MCF 10A (cell line): ENCODE data around the gene TEAD1. TPM values are rescaled to one million over a fixed set of nuclear protein-coding genes. Genes with fewer than 3 reads are reported as not detected.

Experiments used
- BruUV-seq: library from RNA; stranded (reverse); fragments of 400-500 nt; replicated peaks from 2 replicates; lab custom pipeline; 2021; lab: Mats Ljungman, UMichigan
- CTCF ChIA-PET: fragments of 300-600 bp; sonication (Branson Sonifier 250); formaldehyde crosslinking; extraction: SDS; loops from one replicate; lab custom pipeline; 2021; ENCODE audit warnings: antibody characterized with exemption, inconsistent platforms; lab: Yijun Ruan, JAX
- POLR2A ChIA-PET: fragments of 300-600, 350-650 bp; sonication (Branson Sonifier 250); formaldehyde crosslinking; extraction: SDS; loops from one replicate; lab custom pipeline; 2020; ENCODE audit warnings: antibody characterized with exemption, inconsistent platforms; lab: Yijun Ruan, JAX
- DNase-seq: peaks from one replicate; pipeline ENCODE4 v3.0.0-alpha.2; 2018; ENCODE audit not compliant: unreplicated experiment
- H3K27ac Mint-ChIP-seq: one replicate; pipeline ENCODE4 v1.8.0; 2022; ENCODE audit warnings: mild to moderate bottlenecking, low read depth, mixed read lengths; ENCODE audit not compliant: unreplicated experiment
- H3K27me3 Mint-ChIP-seq: one replicate; pipeline ENCODE4 v1.8.0; 2022; ENCODE audit warnings: mixed read lengths; ENCODE audit not compliant: insufficient read depth, unreplicated experiment
- H3K36me3 Mint-ChIP-seq: one replicate; pipeline ENCODE4 v1.8.0; 2022; ENCODE audit warnings: mild to moderate bottlenecking, moderate library complexity, mixed read lengths; ENCODE audit not compliant: insufficient read depth, unreplicated experiment
- H3K4me1 Mint-ChIP-seq: one replicate; pipeline ENCODE4 v1.8.0; 2022; ENCODE audit warnings: mixed read lengths; ENCODE audit not compliant: insufficient read depth, unreplicated experiment
- H3K4me3 Mint-ChIP-seq: one replicate; pipeline ENCODE4 v1.8.0; 2022; ENCODE audit warnings: mild to moderate bottlenecking, moderate library complexity, mixed read lengths; ENCODE audit not compliant: unreplicated experiment
- H3K9me3 Mint-ChIP-seq: one replicate; pipeline ENCODE4 v1.8.0; 2022; ENCODE audit warnings: mixed read lengths; ENCODE audit not compliant: unreplicated experiment
- intact Hi-C: fragments of 100-400 bp; cut with micrococcal nuclease; formaldehyde crosslinking; loops from 2 replicates; pipeline ENCODE4 v1.14.1; 2022
- total RNA-seq: library from RNA; stranded (reverse); gene quantifications from 2 replicates; pipeline ENCODE4 v1.2.3, GENCODE V29; 2022
- TF ChIP-seq, protein P1 (sequence below): fragments of 200-600 bp; IDR thresholded peaks from one replicate; pipeline ENCODE4 v1.8.0; 2022; ENCODE audit warnings: antibody characterized with exemption, mild to moderate bottlenecking; ENCODE audit not compliant: unreplicated experiment

TEAD1 gene
- total RNA-seq, 1 experiment from 2014 or later, result 123 TPM

DNA sequence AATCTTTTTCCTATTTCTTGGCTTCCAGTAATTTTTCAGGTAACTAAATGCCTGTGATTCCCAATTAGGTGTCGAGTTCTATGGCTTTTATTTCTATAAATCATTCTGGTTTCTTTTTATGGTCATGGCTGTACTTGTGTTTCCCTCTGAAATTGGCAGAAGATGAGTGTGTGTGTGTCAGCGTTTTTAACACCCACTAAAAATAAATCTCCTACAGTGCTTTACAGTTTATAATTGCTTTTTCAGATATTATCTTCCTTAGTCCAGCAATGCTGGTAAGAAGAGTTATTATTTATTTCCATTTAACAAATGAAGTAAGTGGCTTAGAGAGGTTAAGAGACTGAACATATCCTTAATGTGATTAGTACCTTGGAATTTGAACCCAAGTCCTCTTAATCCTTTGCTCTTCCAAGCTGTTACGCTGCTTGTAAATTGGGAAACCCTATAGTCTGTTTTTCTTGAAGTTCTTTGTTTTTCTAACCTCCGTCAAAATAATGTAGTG, 125.2 kb downstream of the TEAD1 start:
- Mint-ChIP-seq H3K36me3 (peaks cover 2% of the 10 kb centered on the region), H3K27me3 (no peaks in the 10 kb centered on the region), H3K4me3 (no peak overlapping the region), H3K27ac (peak overlapping the region; percentile 37), H3K9me3 (no peaks in the 10 kb centered on the region), H3K4me1 (peaks cover 61% of the 10 kb centered on the region)
- BruUV-seq, result no TSS peak
- TF ChIP-seq, protein P1, sequence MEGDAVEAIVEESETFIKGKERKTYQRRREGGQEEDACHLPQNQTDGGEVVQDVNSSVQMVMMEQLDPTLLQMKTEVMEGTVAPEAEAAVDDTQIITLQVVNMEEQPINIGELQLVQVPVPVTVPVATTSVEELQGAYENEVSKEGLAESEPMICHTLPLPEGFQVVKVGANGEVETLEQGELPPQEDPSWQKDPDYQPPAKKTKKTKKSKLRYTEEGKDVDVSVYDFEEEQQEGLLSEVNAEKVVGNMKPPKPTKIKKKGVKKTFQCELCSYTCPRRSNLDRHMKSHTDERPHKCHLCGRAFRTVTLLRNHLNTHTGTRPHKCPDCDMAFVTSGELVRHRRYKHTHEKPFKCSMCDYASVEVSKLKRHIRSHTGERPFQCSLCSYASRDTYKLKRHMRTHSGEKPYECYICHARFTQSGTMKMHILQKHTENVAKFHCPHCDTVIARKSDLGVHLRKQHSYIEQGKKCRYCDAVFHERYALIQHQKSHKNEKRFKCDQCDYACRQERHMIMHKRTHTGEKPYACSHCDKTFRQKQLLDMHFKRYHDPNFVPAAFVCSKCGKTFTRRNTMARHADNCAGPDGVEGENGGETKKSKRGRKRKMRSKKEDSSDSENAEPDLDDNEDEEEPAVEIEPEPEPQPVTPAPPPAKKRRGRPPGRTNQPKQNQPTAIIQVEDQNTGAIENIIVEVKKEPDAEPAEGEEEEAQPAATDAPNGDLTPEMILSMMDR, result no peak
- intact Hi-C loops, result no loop called here
- CTCF ChIA-PET, result no interaction called here
- no peak for DNase-seq
- POLR2A ChIA-PET, result interaction anchor here (0.7 to 7.9 kb wide), 15 partner anchors 10 to 423 kb away, joined by 3 to 93 read pairs (median 7); partner anchors contain the start of gene TEAD1

DNA sequence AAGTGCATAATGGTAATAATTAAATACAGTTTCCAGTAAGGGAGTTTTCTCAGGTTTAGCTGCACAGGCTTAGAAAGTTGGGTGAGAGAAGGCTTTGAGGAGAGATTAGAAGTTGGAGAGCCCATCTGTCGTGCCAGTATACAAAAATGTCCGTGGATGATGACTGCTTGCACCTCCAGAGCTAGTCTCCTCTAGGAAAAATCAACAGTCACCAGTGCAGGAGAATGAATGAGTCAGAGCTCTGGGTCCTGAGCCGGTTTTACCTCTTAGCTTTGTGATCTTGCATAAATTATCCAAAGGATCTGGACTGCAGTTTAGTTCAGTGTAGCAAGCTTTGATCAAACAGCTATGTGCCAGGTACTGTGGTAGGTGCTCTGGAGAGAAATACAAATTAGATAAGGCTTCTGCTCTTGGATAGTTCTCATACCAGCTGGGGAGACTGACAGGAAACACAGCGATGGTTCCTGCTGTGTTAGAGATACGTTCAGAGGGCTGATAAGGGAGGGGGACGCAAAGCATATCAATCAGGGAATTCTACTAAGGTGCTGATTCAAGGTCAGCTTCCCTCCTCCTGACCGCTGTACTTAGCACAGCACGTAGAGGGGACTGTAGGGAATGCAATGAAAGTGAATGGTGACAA, 125.9 kb downstream of the TEAD1 start:
- no peaks in the 10 kb centered on the region for H3K9me3 Mint-ChIP-seq
- POLR2A ChIA-PET, result interaction anchor here (0.5 to 7.9 kb wide), 30 partner anchors 8 to 1900 kb away, joined by 3 to 93 read pairs (median 4); partner anchors contain the start of gene TEAD1
- peak overlapping the region; percentile 37 for H3K27ac Mint-ChIP-seq
- H3K36me3 Mint-ChIP-seq, result no peaks in the 10 kb centered on the region
- peaks cover 61% of the 10 kb centered on the region for H3K4me1 Mint-ChIP-seq
- CTCF ChIA-PET, result interaction anchor here (0.6 to 1.8 kb wide), 4 partner anchors 11 to 1861 kb away, joined by 3 to 5 read pairs (median 4); no protein-coding TSS in a partner anchor
- BruUV-seq, result no TSS peak
- TF ChIP-seq, protein P1, result no peak
- H3K4me3 Mint-ChIP-seq, result peak overlapping the region; percentile 22
- peak; percentile 80 for DNase-seq
- no peaks in the 10 kb centered on the region for H3K27me3 Mint-ChIP-seq
- intact Hi-C loops, result loop anchor here (5.0 kb wide), 1 partner anchor 263 kb away; no protein-coding TSS in a partner anchor

DNA sequence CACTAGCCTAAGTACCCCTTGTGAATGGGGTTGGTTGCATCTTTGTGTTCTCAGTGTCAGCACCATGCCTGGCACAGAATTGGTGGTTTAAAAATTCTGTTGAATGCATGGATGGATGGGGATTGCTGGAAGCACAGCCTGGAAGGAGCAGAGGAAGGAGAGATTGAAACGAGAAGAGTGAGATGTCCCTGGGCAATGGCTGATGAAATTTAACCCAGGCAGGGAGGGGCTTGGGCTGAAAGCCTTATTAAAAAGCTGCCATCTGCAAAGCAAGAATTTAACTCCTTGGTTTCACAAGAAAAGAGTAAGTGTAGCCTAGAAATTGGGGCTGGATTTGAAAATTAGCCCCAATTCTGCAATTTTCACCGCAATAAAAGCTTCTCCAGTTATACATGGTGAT, 126.7 kb downstream of the TEAD1 start:
- H3K27ac Mint-ChIP-seq, result peak overlapping the region; percentile 37
- H3K9me3 Mint-ChIP-seq, result no peaks in the 10 kb centered on the region
- H3K4me1 Mint-ChIP-seq, result peaks cover 62% of the 10 kb centered on the region
- BruUV-seq, result no TSS peak
- no peak overlapping the region for H3K4me3 Mint-ChIP-seq
- H3K27me3 Mint-ChIP-seq, result no peaks in the 10 kb centered on the region
- TF ChIP-seq, protein P1, result no peak
- intact Hi-C loops, result loop anchor here (5.0 kb wide), 1 partner anchor 264 kb away; no protein-coding TSS in a partner anchor
- ChIA-PET POLR2A (interaction anchor here (0.6 to 7.9 kb wide), 23 partner anchors 8 to 1900 kb away, joined by 3 to 93 read pairs (median 4); no protein-coding TSS in a partner anchor), CTCF (interaction anchor here (0.6 to 1.8 kb wide), 4 partner anchors 10 to 1862 kb away, joined by 3 to 5 read pairs (median 4); no protein-coding TSS in a partner anchor)
- H3K36me3 Mint-ChIP-seq, result peaks cover 2% of the 10 kb centered on the region
- no peak for DNase-seq

DNA sequence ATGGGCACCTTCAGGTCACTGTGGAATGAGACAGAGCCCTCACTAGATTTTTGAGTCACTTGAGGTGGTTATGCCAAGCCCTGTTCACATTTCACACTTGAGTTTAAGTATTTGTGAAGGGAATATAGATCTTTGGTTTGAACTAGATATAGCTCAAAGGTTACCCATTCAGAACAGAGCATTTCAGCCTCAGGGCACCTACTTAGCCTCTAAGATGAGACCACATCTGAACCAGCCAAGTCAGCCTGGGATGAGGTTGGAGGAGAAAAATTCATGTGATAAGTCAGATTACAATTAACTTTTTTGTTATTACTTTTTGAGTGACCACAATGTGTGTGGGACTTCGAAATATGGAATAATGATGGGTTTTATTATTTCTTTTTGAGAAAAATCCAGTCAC, 127.8 kb downstream of the TEAD1 start:
- intact Hi-C loops, result loop anchor here (5.0 kb wide), 1 partner anchor 265 kb away; no protein-coding TSS in a partner anchor
- DNase-seq, result no peak
- Mint-ChIP-seq H3K4me1 (peaks cover 70% of the 10 kb centered on the region), H3K27me3 (no peaks in the 10 kb centered on the region), H3K9me3 (no peaks in the 10 kb centered on the region), H3K36me3 (peaks cover 8% of the 10 kb centered on the region), H3K4me3 (no peak overlapping the region), H3K27ac (peak overlapping the region; percentile 91)
- TF ChIP-seq, protein P1, result no peak
- ChIA-PET CTCF (interaction anchor here (0.7 to 1.2 kb wide), 2 partner anchors 87 to 89 kb away, joined by 3 to 5 read pairs; no protein-coding TSS in a partner anchor), POLR2A (interaction anchor here (0.7 to 7.9 kb wide), 15 partner anchors 8 to 413 kb away, joined by 3 to 93 read pairs (median 11); partner anchors contain the start of gene TEAD1)
- no TSS peak for BruUV-seq
